AG04450 (cell line): ENCODE measurements around the gene CCRL2. TPM values are rescaled to one million over a fixed set of nuclear protein-coding genes. Genes with fewer than 3 reads are reported as not detected.

ENCODE experiments used
- CTCF ChIA-PET: fragments of 300-600, 350-600 bp; formaldehyde crosslinking; extraction: SDS; loops from one replicate; lab custom pipeline; 2022; ENCODE audit warnings: antibody characterized with exemption, inconsistent platforms; lab: Charles Lee
- POLR2A ChIA-PET: fragments of 350-600 bp; formaldehyde crosslinking; extraction: SDS; loops from one replicate; lab custom pipeline; 2021; ENCODE audit warnings: antibody characterized with exemption, inconsistent platforms; lab: Yijun Ruan, JAX
- DNase-seq: peaks from one replicate; pipeline ENCODE4 v3.0.0-alpha.2; 2011; ENCODE audit warnings: low read depth, low spot score
- H3K27ac ChIP-seq: one replicate; pipeline ENCODE4 v1.5.1; 2012; ENCODE audit warnings: low read depth, low read length, control low read depth
- H3K27me3 ChIP-seq: one replicate; pipeline ENCODE4 v1.6.0; 2012; ENCODE audit warnings: low read length; ENCODE audit not compliant: control insufficient read depth, insufficient read depth
- H3K4me3 ChIP-seq: 2 replicates; pipeline ENCODE4 v1.5.1; 2011; ENCODE audit warnings: mild to moderate bottlenecking, low read depth, low read length, control low read depth
- H3K9me3 ChIP-seq: 2 replicates; pipeline ENCODE4 v1.5.1; 2012; ENCODE audit warnings: low read length; ENCODE audit not compliant: control insufficient read depth, insufficient read depth
- polyA plus RNA-seq: library from polyadenylated mRNA; depleted of rRNA; stranded (reverse); fragments of >200 nt; gene quantifications from 2 replicates; pipeline ENCODE4 v1.2.3, GENCODE V29; 2011
- TF ChIP-seq, protein P1 (sequence below): IDR thresholded peaks from 2 replicates; pipeline ENCODE4 v1.5.1; 2011; ENCODE audit warnings: low read depth, low read length, control low read depth, inconsistent platforms

Gene CCRL2
- polyA plus RNA-seq, 1 experiment: 0.16 TPM

DNA sequence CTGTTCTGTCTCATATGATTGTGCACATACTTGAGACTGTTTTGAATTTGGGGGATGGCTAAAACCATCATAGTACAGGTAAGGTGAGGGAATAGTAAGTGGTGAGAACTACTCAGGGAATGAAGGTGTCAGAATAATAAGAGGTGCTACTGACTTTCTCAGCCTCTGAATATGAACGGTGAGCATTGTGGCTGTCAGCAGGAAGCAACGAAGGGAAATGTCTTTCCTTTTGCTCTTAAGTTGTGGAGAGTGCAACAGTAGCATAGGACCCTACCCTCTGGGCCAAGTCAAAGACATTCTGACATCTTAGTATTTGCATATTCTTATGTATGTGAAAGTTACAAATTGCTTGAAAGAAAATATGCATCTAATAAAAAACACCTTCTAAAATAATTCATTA lies 31.2 kb upstream of the CCRL2 start:
- no peak for DNase-seq
- H3K9me3 ChIP-seq: no peaks in the 10 kb centered on the region
- TF ChIP-seq, protein P1, sequence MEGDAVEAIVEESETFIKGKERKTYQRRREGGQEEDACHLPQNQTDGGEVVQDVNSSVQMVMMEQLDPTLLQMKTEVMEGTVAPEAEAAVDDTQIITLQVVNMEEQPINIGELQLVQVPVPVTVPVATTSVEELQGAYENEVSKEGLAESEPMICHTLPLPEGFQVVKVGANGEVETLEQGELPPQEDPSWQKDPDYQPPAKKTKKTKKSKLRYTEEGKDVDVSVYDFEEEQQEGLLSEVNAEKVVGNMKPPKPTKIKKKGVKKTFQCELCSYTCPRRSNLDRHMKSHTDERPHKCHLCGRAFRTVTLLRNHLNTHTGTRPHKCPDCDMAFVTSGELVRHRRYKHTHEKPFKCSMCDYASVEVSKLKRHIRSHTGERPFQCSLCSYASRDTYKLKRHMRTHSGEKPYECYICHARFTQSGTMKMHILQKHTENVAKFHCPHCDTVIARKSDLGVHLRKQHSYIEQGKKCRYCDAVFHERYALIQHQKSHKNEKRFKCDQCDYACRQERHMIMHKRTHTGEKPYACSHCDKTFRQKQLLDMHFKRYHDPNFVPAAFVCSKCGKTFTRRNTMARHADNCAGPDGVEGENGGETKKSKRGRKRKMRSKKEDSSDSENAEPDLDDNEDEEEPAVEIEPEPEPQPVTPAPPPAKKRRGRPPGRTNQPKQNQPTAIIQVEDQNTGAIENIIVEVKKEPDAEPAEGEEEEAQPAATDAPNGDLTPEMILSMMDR: no peak
- no peak overlapping the region for H3K4me3 ChIP-seq
- H3K27me3 ChIP-seq: peaks cover 14% of the 10 kb centered on the region
- ChIA-PET POLR2A (no interaction called here), CTCF (no interaction called here)
- H3K27ac ChIP-seq: no peak overlapping the region

DNA sequence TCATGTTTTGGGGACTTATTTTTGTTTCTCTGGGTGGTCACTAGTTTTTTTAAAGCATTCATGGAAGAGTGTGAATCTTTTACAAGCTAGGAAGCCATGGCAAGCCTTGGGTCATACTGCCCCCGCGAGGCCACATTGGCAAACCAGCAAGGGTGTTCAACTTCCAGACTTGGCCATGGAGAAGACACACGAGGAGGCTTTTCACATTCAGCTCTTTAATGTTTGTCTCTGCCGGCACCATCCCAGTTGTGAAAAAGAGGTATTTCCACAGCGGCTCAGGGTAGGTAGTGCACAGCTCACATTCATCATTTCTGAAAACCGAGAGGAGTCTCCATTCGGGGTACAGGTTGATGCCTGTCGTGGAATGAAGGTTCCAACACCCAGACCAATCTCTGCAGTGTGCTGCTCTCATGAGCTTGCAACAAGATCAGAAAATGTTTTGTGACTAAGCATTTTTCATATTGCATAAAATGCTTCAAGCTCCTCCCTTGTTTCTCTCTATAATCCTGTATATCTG lies 28.6 kb upstream of the CCRL2 start:
- Histone ChIP-seq H3K27me3 (peaks cover 13% of the 10 kb centered on the region), H3K27ac (no peak overlapping the region), H3K9me3 (no peaks in the 10 kb centered on the region), H3K4me3 (no peak overlapping the region)
- ChIA-PET POLR2A (interaction anchor here (0.7 kb wide), 1 partner anchor 15 kb away, joined by 3 read pairs; no protein-coding TSS in a partner anchor), CTCF (interaction anchor here (0.7 to 2.8 kb wide), 22 partner anchors 8 to 445 kb away, joined by 3 to 27 read pairs (median 4); no protein-coding TSS in a partner anchor)
- DNase-seq: peak; percentile 13
- TF ChIP-seq, protein P1: peak; percentile 71

DNA sequence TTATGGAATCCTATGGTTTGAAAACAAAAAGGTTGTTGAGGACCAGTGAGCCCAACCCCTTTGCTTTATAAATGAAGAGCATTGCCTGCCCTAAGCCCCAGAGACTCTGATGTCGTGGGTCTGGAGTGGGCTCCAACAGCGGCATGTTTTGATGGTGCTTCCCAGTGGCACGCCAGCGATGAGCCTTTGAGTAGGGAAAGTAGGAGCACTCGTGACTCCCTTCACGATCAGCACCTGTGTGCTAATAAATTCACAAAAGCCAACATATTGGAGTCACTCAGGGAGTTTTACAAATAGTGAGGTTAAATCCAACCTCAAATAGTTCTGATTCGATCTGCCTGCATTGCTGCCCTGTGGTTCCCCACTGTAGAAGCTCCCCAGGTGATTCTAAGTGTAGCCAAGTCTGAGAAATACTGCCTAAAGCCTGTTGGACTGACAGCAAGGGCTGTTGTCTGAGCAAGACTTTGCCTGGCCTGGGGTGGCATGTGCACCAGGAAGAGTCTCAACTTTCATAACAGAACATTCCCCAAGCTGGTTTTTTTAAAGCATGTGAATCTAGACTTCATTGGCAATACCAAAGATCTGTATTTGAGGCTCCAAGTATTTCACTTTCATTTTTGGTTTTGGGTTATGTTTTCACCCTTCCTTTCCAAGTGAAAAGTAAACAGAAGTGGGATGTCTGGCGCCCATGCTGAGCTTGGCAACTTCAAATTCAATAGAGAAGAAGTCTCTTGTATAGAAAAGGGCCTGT lies 26.4 kb upstream of the CCRL2 start:
- DNase-seq: no peak
- Histone ChIP-seq H3K4me3 (no peak overlapping the region), H3K9me3 (no peaks in the 10 kb centered on the region), H3K27ac (no peak overlapping the region), H3K27me3 (peaks cover 21% of the 10 kb centered on the region)
- ChIA-PET CTCF (no interaction called here), POLR2A (no interaction called here)
- TF ChIP-seq, protein P1: no peak

DNA sequence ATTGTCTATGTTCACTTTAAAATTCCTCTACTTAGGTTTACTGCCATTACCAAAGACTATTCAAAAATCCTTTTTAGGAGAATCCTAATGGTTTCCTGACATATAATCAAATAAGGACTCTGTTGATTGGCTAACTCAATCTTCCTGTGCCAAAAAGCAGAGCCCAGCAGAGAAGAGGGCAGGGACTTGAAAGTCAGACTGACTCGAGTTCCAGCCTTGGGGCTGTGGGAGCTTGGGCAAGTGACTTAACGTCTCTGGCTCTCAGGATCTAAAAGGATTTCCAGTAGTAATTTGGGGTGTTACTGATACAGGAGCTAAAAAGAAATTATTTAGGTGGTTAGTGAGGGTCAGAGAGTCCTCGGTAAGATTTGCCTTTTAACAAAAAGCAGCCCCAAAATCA lies 25.4 kb upstream of the CCRL2 start:
- Histone ChIP-seq H3K9me3 (no peaks in the 10 kb centered on the region), H3K4me3 (no peak overlapping the region), H3K27ac (no peak overlapping the region), H3K27me3 (peaks cover 17% of the 10 kb centered on the region)
- ChIA-PET POLR2A (no interaction called here), CTCF (no interaction called here)
- TF ChIP-seq, protein P1: no peak
- DNase-seq: no peak
